Effector CD8-positive, alpha-beta T cell (primary cell): ENCODE results near the gene SS18.

ENCODE experiments used
- DNase-seq: peaks from one replicate; lab custom pipeline; 2025; lab: John Stamatoyannopoulos, UW

The SS18 gene

GRCh38 chr18:26002375-26002910, 88.0 kb downstream of the SS18 start:
- no peak for DNase-seq

- no peak for DNase-seq
Observed at GRCh38 chr18:25998461-25998860, 92.0 kb downstream of the SS18 start.

GRCh38 chr18:25992566-25992965, 97.8 kb downstream of the SS18 start:
- no peak for DNase-seq

- DNase-seq: no peak
Observed at GRCh38 chr18:25990473-25990872, 99.9 kb downstream of the SS18 start.

- no peak for DNase-seq
Observed at GRCh38 chr18:25985707-25986394, 104.6 kb downstream of the SS18 start.

GRCh38 chr18:25983730-25984129, 106.7 kb downstream of the SS18 start:
- no peak for DNase-seq

- DNase-seq: no peak
Observed at GRCh38 chr18:25982961-25983360, 107.5 kb downstream of the SS18 start.

- no peak for DNase-seq
Observed at GRCh38 chr18:25982153-25982552, 108.3 kb downstream of the SS18 start.

GRCh38 chr18:25979369-25980040, 110.9 kb downstream of the SS18 start:
- DNase-seq: no peak

GRCh38 chr18:25976554-25976953, 113.9 kb downstream of the SS18 start:
- DNase-seq: no peak

- no peak for DNase-seq
Observed at GRCh38 chr18:25974630-25975077, 115.8 kb downstream of the SS18 start.
